Activated naive CD4-positive, alpha-beta T cell treated with anti-CD3 and anti-CD28 coated beads, Interleukin-2, amount 10 ng/mL, durations not matched to agents 7 days and 5 days (primary cell): ENCODE results near the gene MFAP2.
"Not testable (repeated sequence)": the region's sequence is repeated elsewhere in the genome, so short reads cannot be mapped to it uniquely, and the experiment has no call there.

Source experiments
- CTCF ChIA-PET: fragments of 350-600 bp; sonication (Branson Sonifier 250); formaldehyde crosslinking; loops from one replicate; lab custom pipeline; 2021; ENCODE audit warnings: antibody characterized with exemption; lab: Charles Lee
- DNase-seq: peaks from one replicate; pipeline ENCODE4 v3.0.0-alpha.2; 2020
- H3K27ac Mint-ChIP-seq: one replicate; pipeline ENCODE4 v1.8.0; 2021; ENCODE audit warnings: mild to moderate bottlenecking, moderate library complexity, mixed read lengths
- H3K27me3 Mint-ChIP-seq: one replicate; pipeline ENCODE4 v1.8.0; 2021; ENCODE audit warnings: mild to moderate bottlenecking, mixed read lengths
- H3K36me3 Mint-ChIP-seq: one replicate; pipeline ENCODE4 v1.8.0; 2021; ENCODE audit warnings: mixed read lengths
- H3K4me1 Mint-ChIP-seq: one replicate; pipeline ENCODE4 v1.8.0; 2021; ENCODE audit warnings: mixed read lengths
- H3K4me3 Mint-ChIP-seq: one replicate; pipeline ENCODE4 v1.8.0; 2021; ENCODE audit warnings: mild to moderate bottlenecking, moderate library complexity, mixed read lengths
- H3K9me3 Mint-ChIP-seq: one replicate; pipeline ENCODE4 v1.8.0; 2021; ENCODE audit warnings: mixed read lengths

Gene MFAP2

GRCh38 chr1:16931206-16931934 is 49.0 kb downstream of the MFAP2 start:
- H3K4me3 Mint-ChIP-seq, DNase-seq, H3K27ac Mint-ChIP-seq, H3K4me1 Mint-ChIP-seq, H3K36me3 Mint-ChIP-seq, H3K9me3 Mint-ChIP-seq, H3K27me3 Mint-ChIP-seq: not testable (repeated sequence)
- CTCF ChIA-PET: interaction anchor here (0.9 to 1.1 kb wide), 2 partner anchors 9 to 16 kb away, joined by 3 to 4 read pairs; no protein-coding TSS in a partner anchor

- H3K36me3 Mint-ChIP-seq, DNase-seq, H3K27me3 Mint-ChIP-seq, H3K9me3 Mint-ChIP-seq, H3K27ac Mint-ChIP-seq, H3K4me1 Mint-ChIP-seq, CTCF ChIA-PET, H3K4me3 Mint-ChIP-seq: not testable (repeated sequence)
These were observed 51.0 kb downstream of the MFAP2 start for GRCh38 chr1:16929146-16930041.

- CTCF ChIA-PET: interaction anchor here (0.6 kb wide), 1 partner anchor 122 kb away, joined by 3 read pairs; no protein-coding TSS in a partner anchor
These were observed 52.5 kb downstream of the MFAP2 start for GRCh38 chr1:16927711-16928485.

GRCh38 chr1:16927256-16927655 is 53.2 kb downstream of the MFAP2 start:
- CTCF ChIA-PET: no interaction called here
- H3K27ac Mint-ChIP-seq: no peak overlapping the region
- H3K9me3 Mint-ChIP-seq: no peaks in the 10 kb centered on the region
- no peak for DNase-seq
- H3K4me1 Mint-ChIP-seq: peaks cover 12% of the 10 kb centered on the region
- H3K36me3 Mint-ChIP-seq: no peaks in the 10 kb centered on the region
- H3K4me3 Mint-ChIP-seq: no peak overlapping the region
- H3K27me3 Mint-ChIP-seq: peaks cover 24% of the 10 kb centered on the region

More at GRCh38 chr1:16927711-16928485, 52.5 kb downstream of the MFAP2 start:
- Mint-ChIP-seq H3K4me1 (peaks cover 6% of the 10 kb centered on the region), H3K9me3 (no peaks in the 10 kb centered on the region), H3K4me3 (no peak overlapping the region), H3K27ac (peak overlapping the region; percentile 64), H3K36me3 (no peaks in the 10 kb centered on the region), H3K27me3 (peaks cover 17% of the 10 kb centered on the region)
- DNase-seq: no peak

GRCh38 chr1:16926491-16927073 is 53.8 kb downstream of the MFAP2 start:
- no peaks in the 10 kb centered on the region for H3K36me3 Mint-ChIP-seq
- peaks cover 29% of the 10 kb centered on the region for H3K27me3 Mint-ChIP-seq
- H3K4me1 Mint-ChIP-seq: peaks cover 18% of the 10 kb centered on the region
- no peak overlapping the region for H3K4me3 Mint-ChIP-seq
- no peaks in the 10 kb centered on the region for H3K9me3 Mint-ChIP-seq
- no peak for DNase-seq
- no peak overlapping the region for H3K27ac Mint-ChIP-seq
- CTCF ChIA-PET: no interaction called here

- Mint-ChIP-seq H3K9me3 (no peaks in the 10 kb centered on the region), H3K4me3 (no peak overlapping the region), H3K27me3 (peaks cover 36% of the 10 kb centered on the region), H3K27ac (no peak overlapping the region), H3K4me1 (peaks cover 25% of the 10 kb centered on the region), H3K36me3 (no peaks in the 10 kb centered on the region)
- CTCF ChIA-PET: no interaction called here
- no peak for DNase-seq
These were observed 54.6 kb downstream of the MFAP2 start for GRCh38 chr1:16925635-16926490.

GRCh38 chr1:16924919-16925477 is 55.4 kb downstream of the MFAP2 start:
- Mint-ChIP-seq H3K27me3 (peaks cover 43% of the 10 kb centered on the region), H3K4me3 (no peak overlapping the region), H3K36me3 (no peaks in the 10 kb centered on the region), H3K27ac (no peak overlapping the region), H3K9me3 (no peaks in the 10 kb centered on the region), H3K4me1 (peaks cover 25% of the 10 kb centered on the region)
- CTCF ChIA-PET: no interaction called here
- no peak for DNase-seq
